DMS 273 (cell line): ENCODE results near the gene KLHL15.
A peak's percentile ranks its signal among the peaks of the same experiment; 100 is the strongest.

Experiments used
- DNase-seq: peaks from one replicate; lab custom pipeline; 2025; ENCODE audit not compliant: unreplicated experiment; lab: John Stamatoyannopoulos, UW

KLHL15 gene

DNA sequence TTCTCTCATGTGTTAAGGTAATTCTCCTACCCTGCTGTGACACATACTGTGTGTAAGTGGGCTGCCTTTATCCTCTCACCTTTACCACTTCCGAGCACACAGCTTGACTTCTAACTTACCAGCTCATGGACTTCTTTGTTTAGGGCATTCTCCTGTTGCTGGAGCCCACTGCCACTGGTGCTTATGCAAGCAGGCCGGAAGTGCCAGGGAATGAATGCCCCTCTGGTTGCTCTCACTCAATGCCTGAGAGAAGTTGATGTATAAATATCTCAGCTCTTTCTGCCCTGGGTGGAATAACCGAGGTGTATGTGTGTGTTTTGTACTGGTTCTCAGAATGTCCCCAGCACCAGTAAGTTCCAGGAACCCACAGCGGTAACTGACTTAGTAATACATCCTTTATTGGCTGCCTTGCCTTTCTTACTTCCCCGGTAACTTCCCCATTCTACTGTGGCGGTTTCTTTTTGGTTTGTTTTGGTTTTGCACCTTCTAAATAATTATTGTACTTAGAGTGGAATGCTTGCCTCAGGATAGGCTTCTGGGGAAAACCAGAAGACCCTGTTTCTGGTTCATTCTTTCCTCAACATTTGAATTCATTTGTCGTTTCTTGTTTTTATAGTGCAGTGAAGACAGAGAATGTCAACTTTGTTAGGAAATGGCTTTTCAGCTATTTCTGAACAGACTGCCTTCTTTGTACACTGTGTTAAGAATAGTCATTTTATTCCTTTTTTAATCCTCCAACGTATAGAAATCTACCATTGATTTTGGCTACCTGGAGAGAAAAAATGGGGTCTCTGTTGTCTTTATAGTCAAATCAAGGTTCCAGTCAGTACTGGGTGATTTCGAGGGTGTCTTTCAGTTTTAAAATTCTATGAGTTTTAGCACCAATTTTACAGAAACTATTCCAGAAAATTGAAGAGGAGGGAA is 73.7 kb downstream of the KLHL15 start:
- DNase-seq, result no peak

GRCh38 chrX:23952391-23952790 is 74.6 kb downstream of the KLHL15 start:
- DNase-seq, result no peak

DNA sequence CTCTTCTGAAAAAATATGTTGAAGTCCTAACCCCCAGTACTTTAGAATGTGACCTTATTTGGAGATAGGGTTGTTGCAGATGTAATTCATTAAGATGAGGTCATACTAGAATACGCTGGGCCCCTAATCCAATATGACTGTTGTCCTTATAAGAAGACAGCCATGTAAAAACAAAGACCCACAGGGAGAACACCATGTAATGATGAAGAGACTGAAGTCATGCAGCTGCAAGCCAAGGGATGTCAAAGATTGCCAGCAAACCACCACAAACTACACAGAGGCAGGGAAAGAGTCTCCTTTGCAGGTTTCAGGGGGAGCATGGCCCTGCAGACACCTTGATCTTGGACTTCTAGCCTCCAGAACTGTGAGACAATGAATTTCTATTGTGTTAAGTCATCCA is 81.8 kb downstream of the KLHL15 start:
- no peak for DNase-seq

- no peak for DNase-seq
Observed at GRCh38 chrX:23944234-23944633, 82.8 kb downstream of the KLHL15 start.

DNA sequence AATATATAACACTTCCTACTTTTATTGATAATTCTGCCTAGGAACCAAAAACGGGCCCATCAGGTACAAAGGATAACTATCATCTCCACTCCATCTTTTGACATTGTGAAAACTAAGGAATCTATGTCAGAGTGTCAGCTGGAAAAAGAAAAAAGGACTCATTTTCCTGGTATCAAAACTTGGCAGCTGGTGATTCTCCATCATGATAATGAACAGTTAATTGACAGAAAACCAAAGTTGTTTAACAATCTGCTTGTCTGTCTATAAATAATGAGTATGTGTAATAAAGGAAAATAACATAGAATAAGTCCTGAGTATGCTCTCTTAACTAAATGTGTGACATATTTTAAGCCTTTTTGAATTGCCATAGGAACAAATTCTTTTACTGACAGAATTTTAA is 87.8 kb downstream of the KLHL15 start:
- no peak for DNase-seq

DNA sequence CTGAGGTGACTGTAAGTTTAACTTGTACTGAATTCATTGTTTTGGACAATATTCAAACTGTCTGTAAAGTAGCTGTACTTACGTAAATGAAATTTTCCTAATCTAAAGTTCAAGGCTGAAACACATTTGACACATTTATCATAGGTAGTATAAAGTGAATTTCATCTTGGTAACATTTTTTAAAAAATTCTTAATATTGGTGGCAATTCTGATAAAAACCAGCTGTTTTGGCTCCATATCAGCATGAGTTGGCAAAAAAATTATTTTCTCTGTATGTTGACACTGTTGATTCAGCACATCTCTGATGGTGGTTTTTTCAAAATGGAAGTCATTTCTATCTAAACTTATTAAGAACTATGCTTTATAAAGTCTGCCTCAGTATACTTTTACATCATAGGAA is 88.3 kb downstream of the KLHL15 start:
- no peak for DNase-seq

GRCh38 chrX:23937100-23937499 is 89.9 kb downstream of the KLHL15 start:
- peak; percentile 66 for DNase-seq

DNA sequence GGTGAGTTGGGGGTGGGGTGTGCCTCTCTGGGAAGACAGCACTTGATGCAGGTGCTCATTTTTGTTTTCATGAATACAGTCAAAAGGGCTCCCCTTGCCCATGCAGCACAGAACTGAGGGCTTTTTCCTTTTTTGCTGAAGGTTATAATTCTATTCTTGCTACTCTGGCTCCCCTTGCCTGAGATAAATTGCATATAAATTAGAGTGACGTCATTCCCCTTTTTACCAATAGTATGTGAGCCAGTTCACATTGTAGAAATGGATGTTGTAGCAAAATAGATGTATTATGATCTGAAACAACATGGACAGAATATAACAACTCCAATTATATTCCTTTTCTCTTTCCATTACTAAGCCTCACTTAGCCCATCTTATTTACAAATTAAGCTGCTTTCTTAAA is 90.8 kb downstream of the KLHL15 start:
- peak; percentile 60 for DNase-seq

DNA sequence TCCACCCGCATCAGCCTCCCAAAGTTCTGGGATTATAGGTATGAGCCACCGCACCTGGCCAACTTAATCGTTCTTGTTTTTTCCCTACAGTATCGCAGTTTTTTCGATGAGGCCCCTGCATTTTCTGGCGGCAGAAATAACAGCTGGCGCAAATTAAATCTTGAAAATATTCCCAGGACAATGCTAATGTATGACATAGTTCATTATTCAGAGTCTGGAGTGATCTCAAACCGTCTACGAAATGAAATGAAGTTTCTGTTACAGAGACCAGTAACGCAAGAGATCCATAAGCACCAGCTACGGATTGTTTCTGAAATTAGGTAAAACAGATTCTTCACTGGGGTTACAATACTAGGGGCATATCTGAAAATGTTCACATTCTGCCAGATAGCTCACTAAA is 91.9 kb downstream of the KLHL15 start:
- peak; percentile 65 for DNase-seq
